LNCaP clone FGC (cell line): ENCODE data around the gene MAMDC2.
"Not testable (repeated sequence)": the region's sequence is repeated elsewhere in the genome, so short reads cannot be mapped to it uniquely, and the experiment has no call there.

Source experiments
- DNase-seq: peaks from one replicate; pipeline ENCODE4 v3.0.0-alpha.2; 2011; ENCODE audit warnings: low read depth
- H3K4me3 ChIP-seq: 2 replicates; pipeline ENCODE4 v1.5.1; 2011; ENCODE audit warnings: mild to moderate bottlenecking, low read depth, low read length, control low read depth
- TF ChIP-seq, protein P1 (sequence below): IDR thresholded peaks from 2 replicates; pipeline ENCODE4 v1.5.1; 2012; ENCODE audit warnings: mild to moderate bottlenecking; ENCODE audit not compliant: control insufficient read depth, insufficient read depth; ENCODE audit errors: extremely low read depth

The MAMDC2 gene

DNA sequence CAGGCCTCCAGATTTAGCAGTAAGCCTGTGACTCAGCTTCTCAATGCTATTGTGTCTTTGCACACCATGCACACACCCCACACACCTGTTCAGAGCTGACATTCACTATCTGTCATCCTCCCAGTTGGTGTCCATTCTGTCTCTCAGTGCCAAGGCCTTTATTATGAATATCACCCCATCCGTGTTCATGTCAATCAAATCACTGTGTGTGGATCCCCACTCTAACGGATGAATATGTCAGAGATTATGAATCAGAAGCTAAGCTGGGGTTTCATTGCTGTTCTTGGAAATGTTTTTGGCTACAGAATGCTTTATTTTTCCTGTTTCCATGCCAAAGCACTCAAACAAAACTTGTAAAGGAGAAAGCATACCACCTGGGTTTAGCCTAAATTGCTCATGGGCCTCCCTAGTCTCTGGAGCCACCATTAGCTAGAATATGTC is 9.4 kb upstream of the MAMDC2 start:
- DNase-seq = no peak
- no peak overlapping the region for H3K4me3 ChIP-seq
- TF ChIP-seq, protein P1, sequence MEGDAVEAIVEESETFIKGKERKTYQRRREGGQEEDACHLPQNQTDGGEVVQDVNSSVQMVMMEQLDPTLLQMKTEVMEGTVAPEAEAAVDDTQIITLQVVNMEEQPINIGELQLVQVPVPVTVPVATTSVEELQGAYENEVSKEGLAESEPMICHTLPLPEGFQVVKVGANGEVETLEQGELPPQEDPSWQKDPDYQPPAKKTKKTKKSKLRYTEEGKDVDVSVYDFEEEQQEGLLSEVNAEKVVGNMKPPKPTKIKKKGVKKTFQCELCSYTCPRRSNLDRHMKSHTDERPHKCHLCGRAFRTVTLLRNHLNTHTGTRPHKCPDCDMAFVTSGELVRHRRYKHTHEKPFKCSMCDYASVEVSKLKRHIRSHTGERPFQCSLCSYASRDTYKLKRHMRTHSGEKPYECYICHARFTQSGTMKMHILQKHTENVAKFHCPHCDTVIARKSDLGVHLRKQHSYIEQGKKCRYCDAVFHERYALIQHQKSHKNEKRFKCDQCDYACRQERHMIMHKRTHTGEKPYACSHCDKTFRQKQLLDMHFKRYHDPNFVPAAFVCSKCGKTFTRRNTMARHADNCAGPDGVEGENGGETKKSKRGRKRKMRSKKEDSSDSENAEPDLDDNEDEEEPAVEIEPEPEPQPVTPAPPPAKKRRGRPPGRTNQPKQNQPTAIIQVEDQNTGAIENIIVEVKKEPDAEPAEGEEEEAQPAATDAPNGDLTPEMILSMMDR = no peak

DNA sequence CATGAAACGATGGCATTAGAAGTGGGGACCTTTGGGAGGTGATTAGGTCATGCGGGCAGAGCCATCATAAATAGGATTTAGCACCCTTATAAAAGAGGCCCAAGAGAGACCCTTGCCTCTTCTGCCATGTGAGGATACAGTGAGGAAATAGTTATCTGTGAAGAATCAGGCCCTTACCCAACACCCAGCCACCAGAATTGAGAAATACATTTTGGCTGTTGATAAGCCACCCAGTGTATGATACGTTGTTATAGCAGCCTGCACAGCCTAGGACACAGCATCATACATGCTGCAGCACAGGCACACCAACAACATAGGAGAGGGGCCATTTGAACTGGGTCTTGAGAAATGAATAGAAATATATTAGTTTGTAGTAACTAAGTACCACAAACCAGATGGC is 8.0 kb upstream of the MAMDC2 start:
- no peak for DNase-seq
- H3K4me3 ChIP-seq = no peak overlapping the region
- TF ChIP-seq, protein P1 = no peak

DNA sequence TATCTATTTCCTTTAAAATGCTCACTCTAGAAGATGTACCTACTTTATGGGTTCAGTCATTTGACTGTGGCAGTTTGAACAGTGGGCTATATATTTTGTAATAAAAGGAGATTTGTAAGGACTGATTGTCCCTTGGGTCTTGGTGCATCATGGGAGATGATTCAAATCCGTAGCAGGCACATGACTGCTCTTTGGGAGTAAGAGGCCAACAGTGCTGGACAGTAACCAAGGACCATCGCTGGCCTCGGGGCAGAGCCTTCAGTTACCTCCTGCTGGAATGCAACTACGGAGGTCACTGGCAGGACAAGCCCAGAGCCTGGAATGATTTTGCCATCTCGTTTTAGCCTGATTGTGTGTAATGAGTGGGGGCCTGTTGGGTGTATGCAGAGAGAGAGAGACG is 7.0 kb upstream of the MAMDC2 start:
- TF ChIP-seq, protein P1 = no peak
- no peak for DNase-seq
- no peak overlapping the region for H3K4me3 ChIP-seq

DNA sequence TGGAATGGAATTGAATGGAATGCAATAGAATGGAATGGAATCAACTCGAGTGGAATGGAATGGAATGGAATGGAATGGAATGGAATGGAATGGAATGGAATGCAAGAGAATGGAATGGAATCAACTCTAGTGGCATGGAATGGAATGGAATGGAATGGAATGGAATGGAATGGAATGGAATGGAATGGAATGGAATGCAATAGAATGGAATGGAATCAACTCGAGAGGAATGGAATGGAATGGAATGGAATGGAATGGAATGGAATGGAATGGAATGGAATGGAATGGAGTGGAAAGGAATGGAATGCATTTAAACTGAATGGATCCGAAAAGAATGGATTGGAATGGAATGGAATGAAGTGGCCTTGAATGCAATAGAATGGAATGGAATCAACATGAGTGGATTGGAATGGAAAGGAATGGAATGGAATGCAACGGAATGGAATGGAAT is 5.5 kb upstream of the MAMDC2 start:
- DNase-seq, H3K4me3 ChIP-seq: not testable (repeated sequence)

DNA sequence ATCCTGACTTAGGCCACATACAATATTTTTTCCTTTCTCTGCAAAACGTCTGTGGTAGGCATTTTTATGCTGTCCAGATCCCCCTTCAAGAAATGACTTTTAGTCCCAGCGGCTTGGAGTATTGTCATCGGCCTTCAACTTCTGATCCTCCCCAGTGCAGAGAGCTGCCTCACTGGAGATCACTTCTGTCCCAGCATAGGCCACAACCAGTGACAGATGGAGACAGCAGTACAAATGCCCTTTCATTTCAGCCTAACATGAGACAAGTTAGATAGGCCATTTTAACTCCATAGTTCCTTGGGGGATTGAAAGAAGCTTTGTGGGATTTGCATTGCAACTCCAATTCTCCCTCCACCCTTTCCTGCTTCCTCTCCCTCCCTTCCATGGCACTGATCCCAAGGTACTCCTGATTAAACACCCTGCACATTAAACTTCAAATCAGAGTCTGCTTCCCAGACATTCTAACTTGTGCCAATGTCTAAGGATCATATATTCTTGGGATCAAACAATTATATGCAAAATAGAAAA is 3.2 kb upstream of the MAMDC2 start:
- TF ChIP-seq, protein P1 = no peak
- no peak for DNase-seq
- H3K4me3 ChIP-seq = no peak overlapping the region

DNA sequence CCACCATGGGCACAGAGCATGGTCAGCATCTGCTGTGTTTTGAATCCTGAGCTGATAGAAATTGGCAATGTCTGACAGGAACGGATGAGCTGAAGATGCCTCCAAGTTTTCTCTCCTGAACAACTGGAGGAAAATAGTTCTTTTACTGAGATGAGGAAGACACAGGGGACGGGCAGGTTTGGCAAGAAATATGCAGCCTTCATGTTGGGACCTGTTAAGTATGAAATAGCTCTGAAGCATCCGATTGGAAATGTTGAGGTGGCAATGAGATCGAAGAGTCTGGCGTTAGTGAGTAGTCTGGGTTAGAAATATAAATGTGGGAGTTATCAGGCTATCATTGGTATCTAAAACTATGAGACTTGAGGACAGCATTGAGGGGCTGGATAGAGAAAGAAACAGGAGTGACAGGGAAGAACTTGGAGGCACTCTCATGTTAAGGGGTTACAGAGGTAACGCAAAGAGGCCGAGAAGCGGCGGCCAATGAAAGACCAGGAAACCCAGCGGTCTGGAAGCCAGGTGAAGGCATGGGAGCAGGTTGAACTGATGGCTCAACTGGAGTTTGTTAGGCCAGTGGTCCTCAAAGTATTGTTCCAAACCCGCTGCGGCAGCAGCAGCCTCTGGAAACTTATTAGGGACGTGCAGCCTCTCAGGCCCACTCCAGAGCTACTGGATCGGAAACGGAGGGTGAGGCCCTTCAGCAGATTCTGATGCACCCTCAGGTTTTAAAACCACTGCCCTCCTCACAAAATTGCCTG is 1.0 kb upstream of the MAMDC2 start:
- no peak for DNase-seq
- H3K4me3 ChIP-seq = no peak overlapping the region
- TF ChIP-seq, protein P1 = no peak

DNA sequence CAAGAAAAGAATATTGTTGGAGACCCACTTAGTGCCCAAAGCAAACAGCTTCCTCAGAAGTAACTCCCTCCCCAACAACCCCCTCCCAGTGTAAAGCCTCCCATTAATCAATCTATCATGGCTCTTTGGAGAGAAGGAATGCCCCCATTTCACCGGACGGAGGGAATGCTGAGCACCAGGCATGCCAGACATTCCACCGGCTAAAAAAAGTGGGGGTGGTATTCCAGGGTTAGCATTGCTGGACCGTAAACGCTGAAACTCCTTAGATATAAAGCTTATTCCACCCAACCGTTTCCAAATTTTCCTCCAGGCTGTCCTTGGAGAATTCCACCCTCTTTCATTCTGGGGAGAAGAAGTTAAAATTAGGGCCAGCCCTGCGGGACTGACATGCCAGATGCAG is 363 bp upstream of the MAMDC2 start:
- no peak overlapping the region for H3K4me3 ChIP-seq
- TF ChIP-seq, protein P1 = no peak
- no peak for DNase-seq
